GM15510 (cell line): ENCODE results near the gene ZBTB7C.

Source experiments
- POLR2A ChIP-seq: IDR thresholded peaks from 3 replicates; pipeline ENCODE4 v1.6.1; 2011; ENCODE audit warnings: borderline replicate concordance; ENCODE audit not compliant: insufficient read length; ENCODE audit errors: extremely low read depth

The ZBTB7C gene

GRCh38 chr18:48100165-48100575 lies 309.0 kb downstream of the ZBTB7C start:
- TF ChIP-seq POLR2A: no peak

GRCh38 chr18:48099481-48100164 lies 309.6 kb downstream of the ZBTB7C start:
- no peak for TF ChIP-seq POLR2A

- TF ChIP-seq POLR2A: no peak
These were observed 310.6 kb downstream of the ZBTB7C start for GRCh38 chr18:48098538-48098937.

GRCh38 chr18:48098007-48098406 lies 311.2 kb downstream of the ZBTB7C start:
- no peak for TF ChIP-seq POLR2A

- no peak for TF ChIP-seq POLR2A
These were observed 313.5 kb downstream of the ZBTB7C start for GRCh38 chr18:48095726-48096125.

GRCh38 chr18:48093104-48093503 lies 316.1 kb downstream of the ZBTB7C start:
- no peak for TF ChIP-seq POLR2A

- no peak for TF ChIP-seq POLR2A
These were observed 317.2 kb downstream of the ZBTB7C start for GRCh38 chr18:48091869-48092497.

- TF ChIP-seq POLR2A: no peak
These were observed 318.5 kb downstream of the ZBTB7C start for GRCh38 chr18:48090702-48091101.

- TF ChIP-seq POLR2A: no peak
These were observed 319.2 kb downstream of the ZBTB7C start for GRCh38 chr18:48090021-48090420.

- TF ChIP-seq POLR2A: no peak
These were observed 323.2 kb downstream of the ZBTB7C start for GRCh38 chr18:48085781-48086487.

- TF ChIP-seq POLR2A: no peak
These were observed 324.3 kb downstream of the ZBTB7C start for GRCh38 chr18:48084858-48085257.

- no peak for TF ChIP-seq POLR2A
These were observed 325.0 kb downstream of the ZBTB7C start for GRCh38 chr18:48084041-48084757.

- TF ChIP-seq POLR2A: no peak
These were observed 328.6 kb downstream of the ZBTB7C start for GRCh38 chr18:48080546-48080945.

GRCh38 chr18:48079885-48080284 lies 329.3 kb downstream of the ZBTB7C start:
- no peak for TF ChIP-seq POLR2A

GRCh38 chr18:48078448-48078847 lies 330.7 kb downstream of the ZBTB7C start:
- TF ChIP-seq POLR2A: no peak
